B cell (primary cell): Measurements from ENCODE around the gene GNA12. TPM values are rescaled to one million over a fixed set of nuclear protein-coding genes. Genes with fewer than 3 reads are reported as not detected.

ENCODE experiments used
- ATAC-seq: fragments of 200-7000 bp; cut with Tn5 transposase; one replicate; pipeline ENCODE4 v1.10.0; 2021; ENCODE audit warnings: low read depth, mild to moderate bottlenecking, moderate number of reproducible peaks, moderate library complexity
- CTCF ChIA-PET: fragments of 350-600 bp; sonication (Branson Sonifier 250); formaldehyde crosslinking; loops from one replicate; lab custom pipeline; 2021; ENCODE audit warnings: antibody characterized with exemption, inconsistent platforms; lab: Charles Lee
- POLR2A ChIA-PET: fragments of 350-600 bp; sonication (Branson Sonifier 250); formaldehyde crosslinking; loops from one replicate; lab custom pipeline; 2021; ENCODE audit warnings: antibody characterized with exemption; lab: Charles Lee
- DNase-seq: peaks from one replicate; pipeline ENCODE4 v3.0.0; 2013
- H2AFZ ChIP-seq: 2 replicates; pipeline ENCODE4 v1.6.1; 2012; ENCODE audit warnings: mild to moderate bottlenecking, low read depth, low read length; ENCODE audit not compliant: insufficient read depth, poor library complexity, severe bottlenecking
- H3K27ac ChIP-seq, 2 donors: 1 replicate in 1 of 2; 2 replicates in 1 of 2; pipeline ENCODE4 v1.5.1; 2012 to 2013; ENCODE audit warnings: low read length in 2 of 2, mild to moderate bottlenecking in 2 of 2, moderate library complexity in 1 of 2
- H3K27me3 ChIP-seq, 4 experiments: fragments of 200-600 bp in 1 of 4; sonication (generic) in 1 of 4; replicated peaks in 1 of 4; 1 replicate in 2 of 4; 2 replicates in 2 of 4; pipeline versions ENCODE4 v1.6.1 to v1.7.0; 2013 to 2016; ENCODE audit warnings: low read length in 3 of 4, mild to moderate bottlenecking in 2 of 4, mixed read lengths in 1 of 4, moderate library complexity in 1 of 4; ENCODE audit not compliant: insufficient read depth in 4 of 4, control insufficient read depth in 3 of 4; ENCODE audit errors: control extremely low read depth in 1 of 4
- H3K36me3 ChIP-seq, 2 experiments: replicated peaks in 1 of 2; 1 replicate in 1 of 2; 2 replicates in 1 of 2; pipeline versions ENCODE4 v1.6.1 to v1.7.1; 2013; ENCODE audit warnings: low read length in 1 of 2; ENCODE audit not compliant: insufficient read depth in 2 of 2, control insufficient read depth in 1 of 2; ENCODE audit errors: control extremely low read depth in 1 of 2, extremely low read depth in 1 of 2
- H3K4me1 ChIP-seq, 2 donors: fragments of 200-600 bp in 1 of 2; sonication (generic) in 1 of 2; 1 replicate in 1 of 2; 2 replicates in 1 of 2; pipeline versions ENCODE4 v1.5.1 to v1.6.1; 2013 to 2017; ENCODE audit warnings: low read length in 2 of 2; ENCODE audit not compliant: control insufficient read depth in 2 of 2, insufficient read depth in 2 of 2
- H3K4me2 ChIP-seq: replicated peaks from 2 replicates; pipeline ENCODE3; 2012; ENCODE audit warnings: mild to moderate bottlenecking, low read depth, low read length; ENCODE audit not compliant: poor library complexity, severe bottlenecking
- H3K4me3 ChIP-seq, 5 experiments: fragments of 200-600 bp in 1 of 5; sonication (generic) in 1 of 5; 1 replicate in 3 of 5; 2 replicates in 2 of 5; pipeline versions ENCODE4 v1.5.1 to v1.7.0; 2011 to 2016; ENCODE audit warnings: low read length in 4 of 5, mild to moderate bottlenecking in 4 of 5, low read depth in 2 of 5, control low read depth in 1 of 5, moderate library complexity in 1 of 5; ENCODE audit not compliant: insufficient read depth in 1 of 5; ENCODE audit errors: control extremely low read depth in 1 of 5, extremely low read depth in 1 of 5
- H3K79me2 ChIP-seq: fragments of 200-600 bp; sonication (generic); one replicate; pipeline ENCODE4 v1.6.0; 2016; ENCODE audit warnings: low read length; ENCODE audit not compliant: control insufficient read depth, insufficient read depth
- H3K9ac ChIP-seq: fragments of 200-600 bp; sonication (generic); 2 replicates; pipeline ENCODE4 v1.6.1; 2017; ENCODE audit warnings: mild to moderate bottlenecking, low read length, moderate library complexity
- H3K9me3 ChIP-seq, 3 donors: one replicate each; pipeline versions ENCODE4 v1.6.1 to v1.7.1; 2013; ENCODE audit warnings: low read length in 2 of 3; ENCODE audit not compliant: control insufficient read depth in 2 of 3, insufficient read depth in 1 of 3; ENCODE audit errors: control extremely low read depth in 1 of 3
- H4K20me1 ChIP-seq: 2 replicates; pipeline ENCODE4 v1.6.0; 2012; ENCODE audit warnings: mild to moderate bottlenecking, low read length; ENCODE audit not compliant: insufficient read depth, control insufficient read depth, poor library complexity, severe bottlenecking
- H3K27ac Mint-ChIP-seq: one replicate; pipeline ENCODE4 v1.8.0; 2021; ENCODE audit warnings: mixed read lengths
- H3K27me3 Mint-ChIP-seq: one replicate; pipeline ENCODE4 v1.8.0; 2021; ENCODE audit warnings: mixed read lengths
- H3K4me1 Mint-ChIP-seq: one replicate; pipeline ENCODE4 v1.8.0; 2021; ENCODE audit warnings: mixed read lengths
- H3K4me3 Mint-ChIP-seq: one replicate; pipeline ENCODE4 v1.8.0; 2021; ENCODE audit warnings: mixed read lengths
- H3K9me3 Mint-ChIP-seq: one replicate; pipeline ENCODE4 v1.8.0; 2022; ENCODE audit warnings: mixed read lengths; ENCODE audit not compliant: insufficient read depth
- EZH2 ChIP-seq: IDR thresholded peaks from 2 replicates; pipeline ENCODE4 v1.6.1; 2012; ENCODE audit warnings: borderline replicate concordance, low read depth, mild to moderate bottlenecking, moderate library complexity, low read length; ENCODE audit not compliant: insufficient read depth, poor library complexity, severe bottlenecking
- WGBS: methylation state at CpG from one replicate; pipeline ENCODE4 v1.1.5; 2013; ENCODE audit warnings: missing lambda C conversion rate; ENCODE audit not compliant: insufficient coverage; 5-methylcytosine and 5-hydroxymethylcytosine counted together
- intact Hi-C: fragments of 100-400 bp; cut with micrococcal nuclease; formaldehyde crosslinking; loops from one replicate; pipeline ENCODE4 v1.10.0; 2022
- polyA plus RNA-seq: library from polyadenylated mRNA; depleted of rRNA; stranded (reverse); fragments of >200 nt; gene quantifications from 2 replicates; pipeline ENCODE4 v1.2.3, GENCODE V29; 2012
- total RNA-seq, 2 donors: library from RNA; stranded (reverse); fragments of 120-200 nt in 1 of 2; gene quantifications; 1 replicate in 1 of 2; 2 replicates in 1 of 2; pipeline versions ENCODE4 v1.2.3 to v1.2.4, GENCODE V29; 2013 to 2022
- TF ChIP-seq, protein P1 (sequence below): fragments of 200-600 bp; IDR thresholded peaks from one replicate; pipeline ENCODE4 v1.8.0; 2022; ENCODE audit warnings: antibody characterized with exemption, mild to moderate bottlenecking

The GNA12 gene
- total and polyA plus RNA-seq, 2 donors (not counting 1 experiment from before 2014, with no cell fraction given), result 34.6 to 110 TPM

GRCh38 chr7:2804227-2804763 lies 39.8 kb downstream of the GNA12 start:
- no peak for DNase-seq
- Mint-ChIP-seq H3K27me3 (no peaks in the 10 kb centered on the region), H3K9me3 (no peaks in the 10 kb centered on the region), H3K27ac (no peak overlapping the region), H3K4me1 (peaks cover 62% of the 10 kb centered on the region), H3K4me3 (no peak overlapping the region)
- Histone ChIP-seq H3K4me3 (no peak overlapping the region), H3K4me2 (no peak overlapping the region), H3K36me3 (no peaks in the 10 kb centered on the region), H3K79me2 (peaks cover 97% of the 10 kb centered on the region), H3K27me3 (no peaks in the 10 kb centered on the region), H3K9ac (no peak overlapping the region), H3K4me1 (peaks cover 27 to 28% of the 10 kb centered on the region in 2 donors), H3K27ac (no peak overlapping the region), H3K9me3 (no peaks in the 10 kb centered on the region), H4K20me1 (peaks cover 72% of the 10 kb centered on the region), H2AFZ (no peak overlapping the region)
- ChIA-PET CTCF (interaction anchor here (1.0 kb wide), 1 partner anchor 16 kb away, joined by 4 read pairs; no protein-coding TSS in a partner anchor), POLR2A (no interaction called here)
- intact Hi-C loops, result no loop called here
- 100% methylated on average over 3 of the region's 6 CpGs for WGBS
- ATAC-seq, result no peak
- no peak for TF ChIP-seq EZH2
- TF ChIP-seq, protein P1, sequence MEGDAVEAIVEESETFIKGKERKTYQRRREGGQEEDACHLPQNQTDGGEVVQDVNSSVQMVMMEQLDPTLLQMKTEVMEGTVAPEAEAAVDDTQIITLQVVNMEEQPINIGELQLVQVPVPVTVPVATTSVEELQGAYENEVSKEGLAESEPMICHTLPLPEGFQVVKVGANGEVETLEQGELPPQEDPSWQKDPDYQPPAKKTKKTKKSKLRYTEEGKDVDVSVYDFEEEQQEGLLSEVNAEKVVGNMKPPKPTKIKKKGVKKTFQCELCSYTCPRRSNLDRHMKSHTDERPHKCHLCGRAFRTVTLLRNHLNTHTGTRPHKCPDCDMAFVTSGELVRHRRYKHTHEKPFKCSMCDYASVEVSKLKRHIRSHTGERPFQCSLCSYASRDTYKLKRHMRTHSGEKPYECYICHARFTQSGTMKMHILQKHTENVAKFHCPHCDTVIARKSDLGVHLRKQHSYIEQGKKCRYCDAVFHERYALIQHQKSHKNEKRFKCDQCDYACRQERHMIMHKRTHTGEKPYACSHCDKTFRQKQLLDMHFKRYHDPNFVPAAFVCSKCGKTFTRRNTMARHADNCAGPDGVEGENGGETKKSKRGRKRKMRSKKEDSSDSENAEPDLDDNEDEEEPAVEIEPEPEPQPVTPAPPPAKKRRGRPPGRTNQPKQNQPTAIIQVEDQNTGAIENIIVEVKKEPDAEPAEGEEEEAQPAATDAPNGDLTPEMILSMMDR, result no peak

DNA sequence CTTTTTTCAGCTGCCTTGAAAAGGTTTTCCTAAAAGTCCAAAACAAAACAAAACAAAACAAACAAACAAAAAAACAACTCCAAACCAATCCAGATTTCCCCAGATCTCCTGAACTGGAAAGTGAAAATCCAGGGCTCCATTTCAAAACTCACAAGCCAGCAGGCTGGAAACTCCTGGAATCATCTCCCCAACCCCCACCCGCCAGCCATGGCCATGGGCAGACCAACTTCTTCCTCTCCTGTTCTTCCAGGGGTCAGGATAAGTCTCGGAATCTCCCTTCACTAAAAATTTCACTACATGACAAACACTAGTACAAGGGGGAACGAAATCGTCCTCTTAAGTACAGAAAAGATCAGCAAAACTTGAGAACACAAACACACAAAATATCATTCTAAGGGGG lies 40.4 kb downstream of the GNA12 start:
- no peak overlapping the region for H3K4me2 ChIP-seq
- H3K9ac ChIP-seq, result no peak overlapping the region
- peaks cover 27 to 28% of the 10 kb centered on the region in 2 donors for H3K4me1 ChIP-seq
- no peak overlapping the region for H3K4me3 Mint-ChIP-seq
- H3K27ac ChIP-seq, result no peak overlapping the region
- peaks cover 97% of the 10 kb centered on the region for H3K79me2 ChIP-seq
- H3K27me3 ChIP-seq, result no peaks in the 10 kb centered on the region
- H4K20me1 ChIP-seq, result peaks cover 72% of the 10 kb centered on the region
- H3K4me1 Mint-ChIP-seq, result peaks cover 62% of the 10 kb centered on the region
- DNase-seq (no peak), ATAC-seq (no peak)
- no peaks in the 10 kb centered on the region for H3K36me3 ChIP-seq
- no peak overlapping the region for H3K27ac Mint-ChIP-seq
- WGBS, result 94% methylated on average over 2 of the region's 4 CpGs
- no peaks in the 10 kb centered on the region for H3K9me3 Mint-ChIP-seq
- CTCF ChIA-PET, result interaction anchor here (1.0 kb wide), 1 partner anchor 17 kb away, joined by 4 read pairs; no protein-coding TSS in a partner anchor
- no peaks in the 10 kb centered on the region for H3K9me3 ChIP-seq
- no peak overlapping the region for H3K4me3 ChIP-seq
- no peaks in the 10 kb centered on the region for H3K27me3 Mint-ChIP-seq
- POLR2A ChIA-PET, result no interaction called here
- H2AFZ ChIP-seq, result no peak overlapping the region
- TF ChIP-seq, protein P1, result no peak
- no peak for TF ChIP-seq EZH2
- intact Hi-C loops, result no loop called here
